ENCODE results near the gene ASF1A.

The ASF1A gene

GRCh38 chr6:118881440-118882313 is 12.3 kb upstream of the ASF1A start:
- no peak for DNase-seq (ENCODE audit: low read depth, low spot score)

GRCh38 chr6:118882314-118882905 is 11.5 kb upstream of the ASF1A start:
- no peak for DNase-seq (ENCODE audit: low read depth, low spot score)

GRCh38 chr6:118886641-118887040 is 7.3 kb upstream of the ASF1A start:
- no peak for DNase-seq (ENCODE audit: low read depth, low spot score)

GRCh38 chr6:118889163-118889562 is 4.8 kb upstream of the ASF1A start:
- no peak for DNase-seq (ENCODE audit: low read depth, low spot score)

- DNase-seq (ENCODE audit: low read depth, low spot score), result no peak
Observed at GRCh38 chr6:118890997-118891790, 2.8 kb upstream of the ASF1A start.

GRCh38 chr6:118892355-118892991 is 1.5 kb upstream of the ASF1A start:
- DNase-seq (ENCODE audit: low read depth, low spot score), result no peak

GRCh38 chr6:118893064-118893806 is 717 bp upstream of the ASF1A start:
- no peak for DNase-seq (ENCODE audit: low read depth, low spot score)

GRCh38 chr6:118894425-118895260 is 691 bp downstream of the ASF1A start:
- no peak for DNase-seq (ENCODE audit: low read depth, low spot score)

GRCh38 chr6:118895261-118895560 is 1.3 kb downstream of the ASF1A start:
- no peak for DNase-seq (ENCODE audit: low read depth, low spot score)

GRCh38 chr6:118895859-118896258 is 1.9 kb downstream of the ASF1A start:
- DNase-seq (ENCODE audit: low read depth, low spot score), result no peak

GRCh38 chr6:118896339-118897136 is 2.6 kb downstream of the ASF1A start:
- DNase-seq (ENCODE audit: low read depth, low spot score), result no peak

- DNase-seq (ENCODE audit: low read depth, low spot score), result no peak
Observed at GRCh38 chr6:118897386-118897785, 3.4 kb downstream of the ASF1A start.

- no peak for DNase-seq (ENCODE audit: low read depth, low spot score)
Observed at GRCh38 chr6:118899948-118900347, 6.0 kb downstream of the ASF1A start.

- no peak for DNase-seq (ENCODE audit: low read depth, low spot score)
Observed at GRCh38 chr6:118902726-118903125, 8.8 kb downstream of the ASF1A start.

GRCh38 chr6:118903138-118903537 is 9.2 kb downstream of the ASF1A start:
- DNase-seq (ENCODE audit: low read depth, low spot score), result no peak

- no peak for DNase-seq (ENCODE audit: low read depth, low spot score)
Observed at GRCh38 chr6:118903691-118904090, 9.7 kb downstream of the ASF1A start.

GRCh38 chr6:118905084-118905483 is 11.1 kb downstream of the ASF1A start:
- no peak for DNase-seq (ENCODE audit: low read depth, low spot score)

- no peak for DNase-seq (ENCODE audit: low read depth, low spot score)
Observed at GRCh38 chr6:118905851-118906250, 11.9 kb downstream of the ASF1A start.

- no peak for DNase-seq (ENCODE audit: low read depth, low spot score)
Observed at GRCh38 chr6:118908441-118908840, 14.5 kb downstream of the ASF1A start.

GRCh38 chr6:118912646-118913045 is 18.7 kb downstream of the ASF1A start:
- DNase-seq (ENCODE audit: low read depth, low spot score), result no peak
